Measurements from ENCODE around the gene XPO6.

XPO6 gene

GRCh38 chr16:28069971-28070794, 141.6 kb downstream of the XPO6 start:
- no peaks in the 10 kb centered on the region for H3K27me3 ChIP-seq (ENCODE audit: control insufficient read depth, insufficient read depth, low read length)
- no peak overlapping the region for H3K9ac ChIP-seq (ENCODE audit: low read depth, low read length)
- no peaks in the 10 kb centered on the region for H3K36me3 ChIP-seq (ENCODE audit: control insufficient read depth, insufficient read depth, low read length)
- no peak overlapping the region for H3K4me3 ChIP-seq (ENCODE audit: low read depth, low read length)
- no peaks in the 10 kb centered on the region for H3K9me3 ChIP-seq (ENCODE audit: control insufficient read depth, insufficient read depth, low read length)
- no peaks in the 10 kb centered on the region for H3K4me1 ChIP-seq (ENCODE audit: control insufficient read depth, insufficient read depth, low read length)
- no peak overlapping the region for H3K27ac ChIP-seq (ENCODE audit: low read depth, low read length)

GRCh38 chr16:28068976-28069375, 142.8 kb downstream of the XPO6 start:
- Histone ChIP-seq H3K36me3 (ENCODE audit: control insufficient read depth, insufficient read depth, low read length) (no peaks in the 10 kb centered on the region), H3K9me3 (ENCODE audit: control insufficient read depth, insufficient read depth, low read length) (no peaks in the 10 kb centered on the region), H3K9ac (ENCODE audit: low read depth, low read length) (no peak overlapping the region), H3K27me3 (ENCODE audit: control insufficient read depth, insufficient read depth, low read length) (peaks cover 11% of the 10 kb centered on the region), H3K4me1 (ENCODE audit: control insufficient read depth, insufficient read depth, low read length) (no peaks in the 10 kb centered on the region), H3K4me3 (ENCODE audit: low read depth, low read length) (no peak overlapping the region), H3K27ac (ENCODE audit: low read depth, low read length) (no peak overlapping the region)

- Histone ChIP-seq H3K27ac (ENCODE audit: low read depth, low read length) (no peak overlapping the region), H3K4me3 (ENCODE audit: low read depth, low read length) (no peak overlapping the region), H3K36me3 (ENCODE audit: control insufficient read depth, insufficient read depth, low read length) (no peaks in the 10 kb centered on the region), H3K4me1 (ENCODE audit: control insufficient read depth, insufficient read depth, low read length) (no peaks in the 10 kb centered on the region), H3K27me3 (ENCODE audit: control insufficient read depth, insufficient read depth, low read length) (peaks cover 22% of the 10 kb centered on the region), H3K9ac (ENCODE audit: low read depth, low read length) (no peak overlapping the region), H3K9me3 (ENCODE audit: control insufficient read depth, insufficient read depth, low read length) (no peaks in the 10 kb centered on the region)
Measured at GRCh38 chr16:28067604-28068379, 144.0 kb downstream of the XPO6 start.

- Histone ChIP-seq H3K27ac (ENCODE audit: low read depth, low read length) (no peak overlapping the region), H3K4me1 (ENCODE audit: control insufficient read depth, insufficient read depth, low read length) (no peaks in the 10 kb centered on the region), H3K9ac (ENCODE audit: low read depth, low read length) (no peak overlapping the region), H3K9me3 (ENCODE audit: control insufficient read depth, insufficient read depth, low read length) (no peaks in the 10 kb centered on the region), H3K27me3 (ENCODE audit: control insufficient read depth, insufficient read depth, low read length) (peaks cover 52% of the 10 kb centered on the region), H3K4me3 (ENCODE audit: low read depth, low read length) (no peak overlapping the region), H3K36me3 (ENCODE audit: control insufficient read depth, insufficient read depth, low read length) (no peaks in the 10 kb centered on the region)
Measured at GRCh38 chr16:28064706-28065249, 147.0 kb downstream of the XPO6 start.

DNA sequence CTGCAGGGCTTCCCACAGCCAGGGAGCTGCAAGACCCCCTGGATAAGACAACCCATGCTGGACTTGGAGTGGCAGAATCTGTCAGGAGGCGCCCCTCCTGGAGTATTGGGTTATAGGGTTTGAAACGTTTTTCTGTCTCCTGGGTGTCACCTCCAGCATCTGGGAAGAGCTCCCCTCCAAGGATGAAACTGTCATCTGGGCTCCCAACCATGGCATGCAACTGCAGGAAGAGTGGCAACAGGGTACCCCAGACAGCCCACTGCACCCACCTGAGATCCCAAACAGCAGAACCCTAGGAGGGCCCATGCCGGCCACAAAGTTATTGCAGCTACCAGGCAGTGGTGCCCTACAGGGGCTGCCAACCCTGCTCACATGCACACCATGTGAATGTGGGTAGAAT, 147.6 kb downstream of the XPO6 start:
- no peak overlapping the region for H3K4me3 ChIP-seq (ENCODE audit: low read depth, low read length)
- H3K27ac ChIP-seq (ENCODE audit: low read depth, low read length), result no peak overlapping the region
- peaks cover 57% of the 10 kb centered on the region for H3K27me3 ChIP-seq (ENCODE audit: control insufficient read depth, insufficient read depth, low read length)
- no peaks in the 10 kb centered on the region for H3K36me3 ChIP-seq (ENCODE audit: control insufficient read depth, insufficient read depth, low read length)
- H3K9me3 ChIP-seq (ENCODE audit: control insufficient read depth, insufficient read depth, low read length), result no peaks in the 10 kb centered on the region
- no peaks in the 10 kb centered on the region for H3K4me1 ChIP-seq (ENCODE audit: control insufficient read depth, insufficient read depth, low read length)
- H3K9ac ChIP-seq (ENCODE audit: low read depth, low read length), result no peak overlapping the region

DNA sequence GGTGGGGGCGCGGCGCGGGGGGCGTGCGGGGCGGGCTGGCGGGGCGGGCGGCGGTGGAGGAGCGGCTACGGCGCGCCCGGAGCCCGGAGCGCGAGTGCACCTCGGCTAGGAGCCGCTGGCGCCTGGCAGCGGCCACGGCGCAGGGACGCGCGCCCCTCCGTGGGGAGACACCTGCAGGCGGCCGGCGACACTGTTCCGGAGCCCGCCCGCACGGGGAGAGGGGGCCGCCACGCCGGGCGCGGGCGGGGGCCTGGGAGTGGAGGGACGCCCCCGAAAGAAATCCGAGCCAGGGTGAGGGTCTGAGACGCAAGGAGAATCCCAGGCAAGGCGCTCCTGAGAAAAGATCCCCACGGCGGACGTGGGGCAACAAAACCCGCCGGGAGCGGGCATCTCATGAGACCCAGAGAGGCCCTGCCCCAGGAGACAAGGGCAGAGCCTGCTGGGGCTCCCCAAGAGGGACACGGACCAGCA, 148.1 kb downstream of the XPO6 start, which contains the start of gene GSG1L:
TSS of gene GSG1L (minus strand) at position 124 of the 471 bp plus-strand sequence. CDS start 290 bp downstream, outside the sequence.
- peak within 1 kb of the TSS; percentile 58 for H3K4me3 ChIP-seq (ENCODE audit: low read depth, low read length)
- H3K9me3 ChIP-seq (ENCODE audit: control insufficient read depth, insufficient read depth, low read length), result no peaks in the 10 kb centered on the region
- no peak within 1 kb of the TSS for H3K27ac ChIP-seq (ENCODE audit: low read depth, low read length)
- peaks cover 57% of the 10 kb centered on the region for H3K27me3 ChIP-seq (ENCODE audit: control insufficient read depth, insufficient read depth, low read length)
- no peaks in the 10 kb centered on the region for H3K4me1 ChIP-seq (ENCODE audit: control insufficient read depth, insufficient read depth, low read length)
- no peaks in the 10 kb centered on the region for H3K36me3 ChIP-seq (ENCODE audit: control insufficient read depth, insufficient read depth, low read length)
- H3K9ac ChIP-seq (ENCODE audit: low read depth, low read length), result no peak within 1 kb of the TSS

GRCh38 chr16:28062847-28063521, 148.8 kb downstream of the XPO6 start:
- Histone ChIP-seq H3K27me3 (ENCODE audit: control insufficient read depth, insufficient read depth, low read length) (peaks cover 57% of the 10 kb centered on the region), H3K9ac (ENCODE audit: low read depth, low read length) (no peak overlapping the region), H3K4me1 (ENCODE audit: control insufficient read depth, insufficient read depth, low read length) (no peaks in the 10 kb centered on the region), H3K4me3 (ENCODE audit: low read depth, low read length) (peak overlapping the region; percentile 58), H3K36me3 (ENCODE audit: control insufficient read depth, insufficient read depth, low read length) (no peaks in the 10 kb centered on the region), H3K27ac (ENCODE audit: low read depth, low read length) (no peak overlapping the region), H3K9me3 (ENCODE audit: control insufficient read depth, insufficient read depth, low read length) (no peaks in the 10 kb centered on the region)

DNA sequence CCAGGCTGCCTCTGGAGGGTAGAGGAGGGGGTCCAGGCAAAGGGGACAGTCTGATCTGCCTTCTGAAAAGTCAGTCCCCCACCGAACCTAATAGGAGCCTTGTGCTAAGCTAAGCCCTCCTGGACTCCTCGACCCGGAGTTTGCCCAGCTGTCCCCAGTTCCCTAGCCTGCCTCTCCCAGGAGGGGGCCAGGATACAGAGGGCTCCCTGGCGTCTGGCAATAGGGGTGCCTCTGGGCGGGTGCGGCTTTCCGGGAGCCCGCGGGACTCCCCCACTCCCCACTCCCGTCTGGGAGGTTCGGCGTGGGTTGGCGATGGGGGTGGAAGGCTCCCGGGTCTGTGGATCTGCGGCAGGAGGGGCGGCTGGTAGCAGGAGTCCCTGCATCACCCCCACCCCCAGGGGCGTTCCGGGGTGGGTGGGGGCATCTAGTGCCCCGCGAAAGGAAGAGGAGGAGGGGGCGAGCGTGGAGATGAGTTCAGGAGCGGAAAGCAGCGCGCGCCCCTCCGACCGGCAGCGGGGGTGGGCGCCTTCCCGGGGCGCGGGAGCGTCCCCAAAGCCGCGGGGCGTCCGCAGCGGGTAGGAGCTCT, 149.4 kb downstream of the XPO6 start:
- H3K27me3 ChIP-seq (ENCODE audit: control insufficient read depth, insufficient read depth, low read length), result peaks cover 57% of the 10 kb centered on the region
- no peak overlapping the region for H3K9ac ChIP-seq (ENCODE audit: low read depth, low read length)
- H3K36me3 ChIP-seq (ENCODE audit: control insufficient read depth, insufficient read depth, low read length), result no peaks in the 10 kb centered on the region
- no peak overlapping the region for H3K27ac ChIP-seq (ENCODE audit: low read depth, low read length)
- H3K4me3 ChIP-seq (ENCODE audit: low read depth, low read length), result peak overlapping the region; percentile 58; the same call in 1 of the 2 replicates
- no peaks in the 10 kb centered on the region for H3K9me3 ChIP-seq (ENCODE audit: control insufficient read depth, insufficient read depth, low read length)
- H3K4me1 ChIP-seq (ENCODE audit: control insufficient read depth, insufficient read depth, low read length), result no peaks in the 10 kb centered on the region

GRCh38 chr16:28061352-28062101, 150.2 kb downstream of the XPO6 start:
- no peaks in the 10 kb centered on the region for H3K36me3 ChIP-seq (ENCODE audit: control insufficient read depth, insufficient read depth, low read length)
- H3K27ac ChIP-seq (ENCODE audit: low read depth, low read length), result no peak overlapping the region
- H3K9ac ChIP-seq (ENCODE audit: low read depth, low read length), result no peak overlapping the region
- no peaks in the 10 kb centered on the region for H3K9me3 ChIP-seq (ENCODE audit: control insufficient read depth, insufficient read depth, low read length)
- H3K4me3 ChIP-seq (ENCODE audit: low read depth, low read length), result no peak overlapping the region
- H3K27me3 ChIP-seq (ENCODE audit: control insufficient read depth, insufficient read depth, low read length), result peaks cover 57% of the 10 kb centered on the region
- H3K4me1 ChIP-seq (ENCODE audit: control insufficient read depth, insufficient read depth, low read length), result no peaks in the 10 kb centered on the region
